Measurements from ENCODE around the gene BLOC1S3. TPM values are rescaled to one million over a fixed set of nuclear protein-coding genes. Genes with fewer than 3 reads are reported as not detected.
A peak's percentile ranks its signal among the peaks of the same experiment; 100 is the strongest.

Gene BLOC1S3
- total RNA-seq, 1 donor from 2014 or later = 22.7 TPM

- no peak for DNase-seq (ENCODE audit: low spot score)
- Mint-ChIP-seq H3K27ac (ENCODE audit: unreplicated experiment) (no peak overlapping the region), H3K9me3 (ENCODE audit: unreplicated experiment) (no peaks in the 10 kb centered on the region), H3K4me1 (ENCODE audit: unreplicated experiment) (peaks cover under 1% of the 10 kb centered on the region), H3K27me3 (ENCODE audit: unreplicated experiment) (peaks cover 6% of the 10 kb centered on the region), H3K4me3 (ENCODE audit: unreplicated experiment) (no peak overlapping the region), H3K36me3 (ENCODE audit: low read depth, unreplicated experiment) (no peaks in the 10 kb centered on the region)
- no peak for TF ChIP-seq CTCF (IDR thresholded peaks at IDR 0.05; ENCODE audit: unreplicated experiment)
Measured at GRCh38 chr19:45189971-45190370, 11.4 kb downstream of the BLOC1S3 start.

GRCh38 chr19:45191375-45191774 lies 12.8 kb downstream of the BLOC1S3 start:
- TF ChIP-seq CTCF (IDR thresholded peaks at IDR 0.05; ENCODE audit: unreplicated experiment) = no peak
- no peaks in the 10 kb centered on the region for H3K4me1 Mint-ChIP-seq (ENCODE audit: unreplicated experiment)
- DNase-seq (ENCODE audit: low spot score) = no peak
- peaks cover 3% of the 10 kb centered on the region for H3K27me3 Mint-ChIP-seq (ENCODE audit: unreplicated experiment)
- no peak overlapping the region for H3K4me3 Mint-ChIP-seq (ENCODE audit: unreplicated experiment)
- no peaks in the 10 kb centered on the region for H3K36me3 Mint-ChIP-seq (ENCODE audit: low read depth, unreplicated experiment)
- H3K27ac Mint-ChIP-seq (ENCODE audit: unreplicated experiment) = no peak overlapping the region
- no peaks in the 10 kb centered on the region for H3K9me3 Mint-ChIP-seq (ENCODE audit: unreplicated experiment)

GRCh38 chr19:45195764-45196163 lies 17.2 kb downstream of the BLOC1S3 start:
- H3K9me3 Mint-ChIP-seq (ENCODE audit: unreplicated experiment) = no peaks in the 10 kb centered on the region
- H3K27ac Mint-ChIP-seq (ENCODE audit: unreplicated experiment) = no peak overlapping the region
- no peak for TF ChIP-seq CTCF (IDR thresholded peaks at IDR 0.05; ENCODE audit: unreplicated experiment)
- H3K4me3 Mint-ChIP-seq (ENCODE audit: unreplicated experiment) = no peak overlapping the region
- H3K36me3 Mint-ChIP-seq (ENCODE audit: low read depth, unreplicated experiment) = no peaks in the 10 kb centered on the region
- H3K4me1 Mint-ChIP-seq (ENCODE audit: unreplicated experiment) = no peaks in the 10 kb centered on the region
- H3K27me3 Mint-ChIP-seq (ENCODE audit: unreplicated experiment) = peaks cover 1% of the 10 kb centered on the region
- DNase-seq (ENCODE audit: low spot score) = no peak

GRCh38 chr19:45200568-45200967 lies 22.0 kb downstream of the BLOC1S3 start:
- no peak overlapping the region for H3K4me3 Mint-ChIP-seq (ENCODE audit: unreplicated experiment)
- H3K36me3 Mint-ChIP-seq (ENCODE audit: low read depth, unreplicated experiment) = no peaks in the 10 kb centered on the region
- H3K27ac Mint-ChIP-seq (ENCODE audit: unreplicated experiment) = no peak overlapping the region
- H3K27me3 Mint-ChIP-seq (ENCODE audit: unreplicated experiment) = no peaks in the 10 kb centered on the region
- DNase-seq (ENCODE audit: low spot score) = peak; percentile 64
- peak; percentile 17 for TF ChIP-seq CTCF (IDR thresholded peaks at IDR 0.05; ENCODE audit: unreplicated experiment)
- no peaks in the 10 kb centered on the region for H3K9me3 Mint-ChIP-seq (ENCODE audit: unreplicated experiment)
- H3K4me1 Mint-ChIP-seq (ENCODE audit: unreplicated experiment) = no peaks in the 10 kb centered on the region

- Mint-ChIP-seq H3K4me1 (ENCODE audit: unreplicated experiment) (no peaks in the 10 kb centered on the region), H3K9me3 (ENCODE audit: unreplicated experiment) (no peaks in the 10 kb centered on the region), H3K27ac (ENCODE audit: unreplicated experiment) (no peak overlapping the region), H3K27me3 (ENCODE audit: unreplicated experiment) (no peaks in the 10 kb centered on the region), H3K4me3 (ENCODE audit: unreplicated experiment) (no peak overlapping the region), H3K36me3 (ENCODE audit: low read depth, unreplicated experiment) (no peaks in the 10 kb centered on the region)
- TF ChIP-seq CTCF (IDR thresholded peaks at IDR 0.05; ENCODE audit: unreplicated experiment) = no peak
- no peak for DNase-seq (ENCODE audit: low spot score)
Measured at GRCh38 chr19:45202637-45203036, 24.1 kb downstream of the BLOC1S3 start.

Measured in endothelial cell (in vitro differentiated cells).